Stimulated activated CD4-positive, alpha-beta T cell treated with anti-CD3 and anti-CD28 coated beads, Interleukin-4, amount 100 ng/mL, for 4 hours (primary cell): ENCODE results near the gene NIT1.

Experiments used
- DNase-seq, 2 experiments: peaks; one replicate each; pipeline ENCODE4 v3.0.0-alpha.2; 2020

NIT1 gene

GRCh38 chr1:161117759-161118581 lies at the start of gene NIT1, which contains the start of gene PFDN2:
Gene NIT1 (plus strand): TSS chr1:161118105. CDS start chr1:161118177, 72 bp downstream.
Gene PFDN2 (minus strand): TSS chr1:161118037. CDS start chr1:161118026, 11 bp downstream.
- DNase-seq: peak; percentile 84 to 85

GRCh38 chr1:161068306-161069234 lies 49.3 kb upstream of the NIT1 start:
- peak; percentile 68 to 77 for DNase-seq

- DNase-seq: no peak
Observed at GRCh38 chr1:161069241-161069640, 48.7 kb upstream of the NIT1 start.

GRCh38 chr1:161069731-161070270 lies 48.1 kb upstream of the NIT1 start, which contains the start of gene ARHGAP30:
Gene ARHGAP30 (minus strand): TSS chr1:161069891. CDS start chr1:161069624, 267 bp downstream.
- peak; percentile 59 to 80 for DNase-seq

GRCh38 chr1:161070761-161071160 lies 47.1 kb upstream of the NIT1 start:
- no peak for DNase-seq

- DNase-seq: peak; percentile 33 to 38
Observed at GRCh38 chr1:161071886-161072371, 46.0 kb upstream of the NIT1 start.

- DNase-seq: no peak
Observed at GRCh38 chr1:161072751-161073449, 45.0 kb upstream of the NIT1 start.

GRCh38 chr1:161073474-161074121 lies 44.3 kb upstream of the NIT1 start:
- no peak for DNase-seq

GRCh38 chr1:161074676-161075368 lies 43.1 kb upstream of the NIT1 start:
- no peak for DNase-seq

- DNase-seq: no peak
Observed at GRCh38 chr1:161076410-161076809, 41.5 kb upstream of the NIT1 start.

- DNase-seq: no peak
Observed at GRCh38 chr1:161077426-161077825, 40.5 kb upstream of the NIT1 start.

- DNase-seq: no peak
Observed at GRCh38 chr1:161079436-161080110, 38.3 kb upstream of the NIT1 start.

GRCh38 chr1:161080441-161081405 lies 37.2 kb upstream of the NIT1 start:
- DNase-seq: no peak

GRCh38 chr1:161081519-161081918 lies 36.4 kb upstream of the NIT1 start:
- DNase-seq: no peak

GRCh38 chr1:161082483-161082882 lies 35.4 kb upstream of the NIT1 start:
- no peak for DNase-seq

- DNase-seq: no peak
Observed at GRCh38 chr1:161082996-161083747, 34.7 kb upstream of the NIT1 start.

- no peak for DNase-seq
Observed at GRCh38 chr1:161083748-161084596, 33.9 kb upstream of the NIT1 start.

- no peak for DNase-seq
Observed at GRCh38 chr1:161084597-161084988, 33.3 kb upstream of the NIT1 start.
